ENCODE measurements around the gene ANKRD29.

Gene ANKRD29

GRCh38 chr18:23689616-23690504, 27.1 kb upstream of the ANKRD29 start:
- peak overlapping the region; percentile 27; the same call in 1 of the 2 replicates for H3K4me3 ChIP-seq (replicated peaks; ENCODE audit: low read depth, low read length)
- H3K27me3 ChIP-seq (replicated peaks; ENCODE audit: control insufficient read depth, insufficient read depth, low read length) = no peaks in the 10 kb centered on the region; the same call in 1 of the 2 replicates
- no peak for DNase-seq (ENCODE audit: extremely low read depth, insufficient read length)
- no peak for TF ChIP-seq CTCF (IDR thresholded peaks at IDR 0.05; ENCODE audit: insufficient read depth, low read length, poor library complexity, severe bottlenecking)
- H3K36me3 ChIP-seq (ENCODE audit: control insufficient read depth, insufficient read depth, low read length) = no peaks in the 10 kb centered on the region

- peak; percentile 47 for DNase-seq (ENCODE audit: extremely low read depth, insufficient read length)
- no peaks in the 10 kb centered on the region; the same call in 1 of the 2 replicates for H3K27me3 ChIP-seq (replicated peaks; ENCODE audit: control insufficient read depth, insufficient read depth, low read length)
- no peak for TF ChIP-seq CTCF (IDR thresholded peaks at IDR 0.05; ENCODE audit: insufficient read depth, low read length, poor library complexity, severe bottlenecking)
- H3K4me3 ChIP-seq (replicated peaks; ENCODE audit: low read depth, low read length) = peak within 1 kb of the TSS; percentile 27
- H3K36me3 ChIP-seq (ENCODE audit: control insufficient read depth, insufficient read depth, low read length) = no peaks in the 10 kb centered on the region
These were observed 26.4 kb upstream of the ANKRD29 start, which contains the start of gene LAMA3 for GRCh38 chr18:23689031-23689615. Gene LAMA3, plus strand, starts transcription at chr18:23689453. Its CDS starts 231 bp downstream, at chr18:23689684.

GRCh38 chr18:23688528-23688927, 25.8 kb upstream of the ANKRD29 start:
- DNase-seq (ENCODE audit: extremely low read depth, insufficient read length) = no peak

GRCh38 chr18:23684515-23685197, 21.9 kb upstream of the ANKRD29 start:
- Histone ChIP-seq H3K36me3 (ENCODE audit: control insufficient read depth, insufficient read depth, low read length) (no peaks in the 10 kb centered on the region), H3K27me3 (replicated peaks; ENCODE audit: control insufficient read depth, insufficient read depth, low read length) (no peaks in the 10 kb centered on the region; the same call in 1 of the 2 replicates), H3K4me3 (replicated peaks; ENCODE audit: low read depth, low read length) (no peak overlapping the region)
- DNase-seq (ENCODE audit: extremely low read depth, insufficient read length) = no peak
- TF ChIP-seq CTCF (IDR thresholded peaks at IDR 0.05; ENCODE audit: insufficient read depth, low read length, poor library complexity, severe bottlenecking) = no peak

More at GRCh38 chr18:23688528-23688927, 25.8 kb upstream of the ANKRD29 start:
- no peak for TF ChIP-seq CTCF (IDR thresholded peaks at IDR 0.05; ENCODE audit: insufficient read depth, low read length, poor library complexity, severe bottlenecking)
- no peaks in the 10 kb centered on the region; the same call in 1 of the 2 replicates for H3K27me3 ChIP-seq (replicated peaks; ENCODE audit: control insufficient read depth, insufficient read depth, low read length)
- H3K4me3 ChIP-seq (replicated peaks; ENCODE audit: low read depth, low read length) = no peak overlapping the region
- no peaks in the 10 kb centered on the region for H3K36me3 ChIP-seq (ENCODE audit: control insufficient read depth, insufficient read depth, low read length)

- Histone ChIP-seq H3K4me3 (replicated peaks; ENCODE audit: low read depth, low read length) (no peak overlapping the region), H3K36me3 (ENCODE audit: control insufficient read depth, insufficient read depth, low read length) (no peaks in the 10 kb centered on the region), H3K27me3 (replicated peaks; ENCODE audit: control insufficient read depth, insufficient read depth, low read length) (no peaks in the 10 kb centered on the region)
- no peak for DNase-seq (ENCODE audit: extremely low read depth, insufficient read length)
- no peak for TF ChIP-seq CTCF (IDR thresholded peaks at IDR 0.05; ENCODE audit: insufficient read depth, low read length, poor library complexity, severe bottlenecking)
These were observed 21.0 kb upstream of the ANKRD29 start for GRCh38 chr18:23683671-23684070.
